ENCODE data around the gene PLD4.

DNA sequence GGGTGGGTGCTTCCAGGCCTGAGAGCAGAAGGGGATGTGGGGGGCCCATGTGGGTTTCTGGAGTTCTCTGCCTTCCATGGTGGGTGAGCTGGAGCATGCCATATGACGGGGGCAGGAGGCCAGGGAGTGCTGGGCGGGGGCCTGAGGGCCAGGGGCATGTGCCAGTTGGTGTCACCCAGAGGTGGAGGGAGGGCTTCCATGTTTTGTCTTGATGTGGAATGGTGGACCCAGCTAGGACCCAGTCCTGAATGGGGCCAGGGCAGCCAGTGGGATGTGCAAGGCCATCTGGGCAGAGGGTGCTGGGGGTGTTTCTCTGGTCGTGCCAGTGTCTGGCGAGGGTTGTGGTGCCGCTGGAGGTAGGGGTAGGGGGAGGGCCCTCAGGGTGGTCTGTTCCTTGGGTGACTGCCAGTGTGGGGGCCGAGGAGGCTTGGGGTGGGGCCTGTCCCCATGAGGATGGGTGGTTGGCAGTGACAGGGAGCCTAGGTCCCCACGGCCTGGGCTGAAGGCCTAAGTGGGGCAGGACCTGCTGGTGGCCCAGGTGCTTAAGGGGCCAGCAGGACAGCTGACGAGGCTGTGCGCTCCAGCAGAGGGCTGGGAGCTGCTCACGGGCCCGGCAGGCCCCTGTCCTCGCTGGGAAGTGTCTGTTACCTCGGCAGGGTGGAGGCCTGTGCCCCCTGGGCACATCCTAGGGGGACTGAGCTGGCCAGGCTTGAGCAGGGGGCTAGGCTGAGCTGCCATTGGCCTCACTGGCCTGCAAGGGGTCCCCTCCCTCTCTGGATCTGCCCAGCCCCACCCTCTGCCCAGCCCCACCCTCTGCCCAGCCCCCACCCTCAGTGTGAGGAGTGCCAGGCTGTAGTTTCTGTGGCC lies 32.8 kb upstream of the PLD4 start:
- no peak for TF ChIP-seq EZH2 (IDR thresholded peaks at IDR 0.05; ENCODE audit: borderline replicate concordance, low read length)
- TF ChIP-seq, protein P1, sequence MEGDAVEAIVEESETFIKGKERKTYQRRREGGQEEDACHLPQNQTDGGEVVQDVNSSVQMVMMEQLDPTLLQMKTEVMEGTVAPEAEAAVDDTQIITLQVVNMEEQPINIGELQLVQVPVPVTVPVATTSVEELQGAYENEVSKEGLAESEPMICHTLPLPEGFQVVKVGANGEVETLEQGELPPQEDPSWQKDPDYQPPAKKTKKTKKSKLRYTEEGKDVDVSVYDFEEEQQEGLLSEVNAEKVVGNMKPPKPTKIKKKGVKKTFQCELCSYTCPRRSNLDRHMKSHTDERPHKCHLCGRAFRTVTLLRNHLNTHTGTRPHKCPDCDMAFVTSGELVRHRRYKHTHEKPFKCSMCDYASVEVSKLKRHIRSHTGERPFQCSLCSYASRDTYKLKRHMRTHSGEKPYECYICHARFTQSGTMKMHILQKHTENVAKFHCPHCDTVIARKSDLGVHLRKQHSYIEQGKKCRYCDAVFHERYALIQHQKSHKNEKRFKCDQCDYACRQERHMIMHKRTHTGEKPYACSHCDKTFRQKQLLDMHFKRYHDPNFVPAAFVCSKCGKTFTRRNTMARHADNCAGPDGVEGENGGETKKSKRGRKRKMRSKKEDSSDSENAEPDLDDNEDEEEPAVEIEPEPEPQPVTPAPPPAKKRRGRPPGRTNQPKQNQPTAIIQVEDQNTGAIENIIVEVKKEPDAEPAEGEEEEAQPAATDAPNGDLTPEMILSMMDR (conservative IDR thresholded peaks at IDR 0.05 in 1 of 2, IDR thresholded peaks at IDR 0.05 in 1 of 2; ENCODE audit: extremely low read depth in 1 of 2, insufficient read depth in 1 of 2, low read depth in 1 of 2, low read length in 2 of 2): no peak
